Purkinje cell (primary cell): ENCODE measurements around the gene FAM234B. TPM values are rescaled to one million over a fixed set of nuclear protein-coding genes. Genes with fewer than 3 reads are reported as not detected.

Experiments used
- polyA plus RNA-seq: library from polyadenylated mRNA; unstranded; fragments of >200 nt; fragmentation: Nextera tagmentation; gene quantifications from 2 replicates; pipeline ENCODE4 v1.2.1, GENCODE V29; 2014

The FAM234B gene
- polyA plus RNA-seq: 68.5 and 76.6 TPM in 2 replicates

DNA sequence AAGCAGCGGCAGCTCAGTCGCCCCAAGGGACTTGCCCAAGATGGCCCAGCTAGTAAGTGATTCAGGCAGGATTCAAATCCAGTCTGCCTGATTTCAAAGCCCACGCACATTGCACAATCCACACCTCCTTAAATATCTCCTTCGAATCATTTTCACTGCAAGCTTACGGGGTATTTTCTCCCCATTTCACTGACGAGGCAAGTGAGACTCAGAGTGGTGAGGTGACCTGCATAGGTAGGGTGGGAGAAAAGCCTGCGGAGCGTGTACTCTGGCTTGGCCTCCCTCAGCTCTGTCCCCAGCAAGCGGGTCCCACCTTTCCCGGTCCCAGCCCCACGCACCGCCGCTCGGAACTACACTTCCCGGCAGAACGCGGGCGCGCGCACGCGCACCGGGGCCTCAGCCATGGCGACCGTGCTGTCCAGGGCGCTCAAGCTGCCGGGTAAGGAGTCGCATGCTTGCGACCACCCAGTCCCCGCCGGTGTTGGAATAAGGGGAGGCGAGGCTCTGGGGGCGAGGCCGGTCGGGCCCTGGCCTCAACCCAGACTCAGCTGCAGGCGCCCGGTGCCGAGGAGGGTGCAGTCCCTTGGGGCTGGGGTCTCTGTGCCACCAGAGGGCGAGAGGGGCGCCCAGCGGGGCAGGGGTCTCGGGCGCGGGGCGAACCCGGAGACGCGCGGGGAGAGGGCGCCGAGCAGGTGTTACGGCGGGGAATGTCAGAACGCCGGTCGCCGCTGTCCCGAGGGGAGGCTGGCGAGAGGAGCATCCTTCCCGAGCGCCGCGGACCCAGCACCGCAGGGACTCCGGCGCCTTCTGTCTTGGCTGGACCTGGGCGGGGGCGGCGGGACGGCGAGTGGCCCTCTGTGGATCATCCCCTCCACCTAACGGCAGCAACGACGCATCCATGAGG lies at the start of gene FAM234B:
FAM234B (plus strand) TSS at position 380 of the 904 bp plus-strand sequence; CDS start at position 403, 23 bp downstream.

GRCh38 chr12:12999959-13000615 lies 44.1 kb upstream of the FAM234B start, which contains the start of gene HEBP1:
TSS of gene HEBP1 (minus strand) at chr12:13000265. CDS start at chr12:13000114, 151 bp downstream.

DNA sequence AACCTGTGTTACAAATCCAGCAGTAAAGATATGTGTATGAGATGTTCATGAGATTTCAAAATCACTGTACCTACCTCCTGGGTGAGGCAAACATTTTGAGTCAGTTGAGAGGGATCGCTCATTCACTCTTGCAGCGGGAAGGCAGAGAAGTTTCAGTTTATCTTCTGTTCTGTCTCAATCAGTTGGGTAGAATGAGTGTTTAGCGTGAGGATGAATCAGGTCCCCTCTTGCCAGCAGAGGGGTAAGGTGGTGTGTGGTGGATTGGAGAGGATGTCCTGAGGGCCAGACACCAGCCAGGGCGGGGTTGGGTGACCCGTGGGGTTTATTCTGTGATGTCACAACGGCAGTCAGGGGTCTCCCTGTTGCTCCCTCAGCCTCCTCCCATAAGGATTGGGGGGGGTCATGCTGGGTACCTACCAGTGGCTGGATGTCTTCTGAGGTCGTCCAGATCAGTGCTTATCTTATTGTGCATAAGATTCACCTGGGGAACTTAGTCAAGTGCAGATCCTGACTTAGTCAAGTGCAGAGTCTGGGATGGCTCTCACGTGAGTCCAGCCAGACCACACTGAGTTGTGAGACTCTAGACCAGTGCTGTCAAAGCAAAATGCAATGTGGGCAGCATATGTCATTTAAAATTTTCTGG lies 59.3 kb downstream of the FAM234B start, which contains the start of gene GSG1:
GSG1 (minus strand) TSS at position 277 of the 643 bp plus-strand sequence; CDS start at position 122, 155 bp downstream.

Other genes starting within 250 kb of the FAM234B start
- gene DDX47, start 231.0 kb upstream of the FAM234B start, polyA plus RNA-seq: 52.1 and 75.6 TPM in 2 replicates
- gene GPRC5A, start 152.8 kb upstream of the FAM234B start, polyA plus RNA-seq: not detected in 2 replicates
- gene GPRC5D, start 92.2 kb upstream of the FAM234B start, polyA plus RNA-seq: not detected in 2 replicates
- gene HEBP1, start 44.1 kb upstream of the FAM234B start, polyA plus RNA-seq: 18.5 and 20.8 TPM in 2 replicates
- gene GSG1, start 59.3 kb downstream of the FAM234B start, polyA plus RNA-seq: 1.0 and 2.9 TPM in 2 replicates
- gene EMP1, start 152.3 kb downstream of the FAM234B start, polyA plus RNA-seq: not detected in 2 replicates